Measurements from ENCODE around the gene MYEOV. TPM values are rescaled to one million over a fixed set of nuclear protein-coding genes. Genes with fewer than 3 reads are reported as not detected.

Gene MYEOV
- total RNA-seq, 2 donors from 2014 or later: 0.12 TPM; not detected in 1

DNA sequence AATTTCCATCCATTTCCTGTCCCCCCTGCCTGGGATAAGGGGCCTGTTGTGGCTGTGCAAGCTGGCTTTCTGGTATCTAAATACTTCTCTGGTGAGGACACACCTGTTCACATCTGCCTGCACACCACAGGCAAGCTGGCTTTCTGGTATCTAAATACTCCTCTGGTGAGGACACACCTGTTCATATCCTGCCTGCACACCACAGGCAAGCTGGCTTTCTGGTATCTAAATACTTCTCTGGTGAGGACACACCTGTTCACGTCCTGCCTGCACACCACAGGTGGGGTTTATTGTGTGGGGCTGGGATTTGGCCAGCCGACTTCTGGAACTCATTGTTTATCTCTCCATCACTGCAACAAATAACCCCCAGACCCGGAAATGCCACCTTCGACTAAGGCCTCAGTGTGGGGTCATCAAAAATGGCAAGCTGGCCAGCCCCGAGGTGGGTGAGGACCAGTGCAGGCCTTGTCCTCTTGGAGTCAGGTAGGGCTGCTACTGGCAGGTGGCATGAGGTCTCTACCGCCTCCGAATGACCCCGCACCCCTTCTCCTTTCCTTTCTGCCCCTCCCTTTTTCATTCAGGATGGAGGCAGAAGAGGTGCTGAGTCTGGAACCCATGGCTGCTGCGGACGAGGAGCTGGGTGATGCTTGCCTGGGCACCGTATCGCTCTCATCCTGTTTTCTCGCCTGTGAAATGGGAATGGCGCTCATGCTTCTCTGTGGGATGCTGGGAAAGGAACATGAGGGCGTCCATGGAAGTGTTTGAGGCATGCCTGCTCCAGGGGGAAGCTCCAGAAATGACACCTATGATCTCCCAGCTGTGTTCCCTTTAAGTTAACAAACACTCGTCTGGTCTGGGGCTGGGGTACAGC is 43.5 kb upstream of the MYEOV start:
- Histone ChIP-seq H3K27ac (no peak overlapping the region), H3K36me3 (no peaks in the 10 kb centered on the region), H3K4me1 (no peaks in the 10 kb centered on the region), H3K27me3 (no peaks in the 10 kb centered on the region), H3K4me3 (no peak overlapping the region), H3K9me3 (peaks cover 0 to 13% of the 10 kb centered on the region in 2 donors)
- no peak for TF ChIP-seq CTCF (IDR thresholded peaks at IDR 0.05)
- DNase-seq (ENCODE audit: low spot score): no peak

DNA sequence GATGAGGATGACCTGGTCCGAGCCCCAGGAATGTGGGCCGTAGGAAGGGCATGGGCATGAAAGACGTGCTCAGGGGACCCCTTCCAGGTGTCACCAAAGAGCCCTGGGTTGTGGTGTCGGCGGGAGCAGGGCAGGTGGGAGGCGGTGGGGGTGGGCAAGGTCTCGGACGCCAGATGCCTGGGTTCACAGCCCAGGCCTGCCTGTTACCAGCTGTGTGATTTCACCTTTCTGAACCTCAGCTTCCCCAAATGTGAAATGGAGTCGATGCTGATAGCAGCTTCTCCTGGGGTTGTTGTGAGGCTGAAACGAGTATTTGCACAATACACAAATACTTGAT is 42.9 kb upstream of the MYEOV start:
- H3K9me3 ChIP-seq: peaks cover 0 to 13% of the 10 kb centered on the region in 2 donors
- DNase-seq (ENCODE audit: low spot score): no peak
- no peaks in the 10 kb centered on the region for H3K4me1 ChIP-seq
- TF ChIP-seq CTCF (IDR thresholded peaks at IDR 0.05): no peak
- H3K27ac ChIP-seq: no peak overlapping the region
- no peak overlapping the region for H3K4me3 ChIP-seq
- no peaks in the 10 kb centered on the region for H3K36me3 ChIP-seq
- no peaks in the 10 kb centered on the region for H3K27me3 ChIP-seq

DNA sequence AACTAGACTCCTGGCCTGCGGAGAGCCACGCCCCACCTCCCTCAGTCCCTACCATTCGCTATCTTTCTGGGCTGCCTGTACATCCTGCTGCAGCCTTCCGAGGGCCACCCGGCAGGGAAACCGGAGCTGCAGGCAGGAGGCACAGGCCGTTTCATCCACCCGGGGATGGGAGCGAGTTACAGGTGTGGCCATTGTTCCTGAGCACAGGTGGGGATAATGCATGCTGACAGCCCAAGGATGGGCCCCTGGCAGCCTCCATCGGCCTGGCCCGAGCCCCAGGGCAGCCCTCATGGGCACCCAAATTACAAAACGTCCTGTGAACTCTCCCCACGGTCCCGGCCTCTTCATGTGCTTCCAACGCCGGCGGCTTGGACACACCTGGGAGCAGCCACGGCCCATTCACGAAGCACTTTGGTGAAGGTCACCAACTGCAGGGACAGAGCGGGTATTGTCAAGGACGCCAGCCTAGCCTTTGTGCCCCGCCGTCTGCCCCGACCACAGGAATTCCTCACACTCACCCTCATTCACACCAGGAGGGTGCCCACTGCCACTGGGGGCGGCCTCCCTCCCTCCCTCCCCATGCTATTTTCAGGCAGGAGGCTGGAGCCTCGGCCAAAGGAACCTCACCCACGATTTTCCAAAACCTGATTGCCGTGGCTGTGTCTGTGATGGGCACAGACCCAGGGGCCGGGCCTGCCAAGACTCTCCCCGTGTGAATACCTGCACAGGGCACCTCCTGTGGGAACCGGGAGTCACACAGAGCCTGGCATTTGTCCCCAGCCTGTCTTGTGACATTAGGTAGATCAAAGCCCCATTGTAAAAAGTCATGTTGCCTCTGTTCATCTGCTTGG is 42.1 kb upstream of the MYEOV start:
- TF ChIP-seq CTCF (IDR thresholded peaks at IDR 0.05): no peak
- DNase-seq (ENCODE audit: low spot score): no peak
- H3K4me3 ChIP-seq: no peak overlapping the region
- H3K4me1 ChIP-seq: no peaks in the 10 kb centered on the region
- no peaks in the 10 kb centered on the region for H3K36me3 ChIP-seq
- peaks cover 0 to 13% of the 10 kb centered on the region in 2 donors for H3K9me3 ChIP-seq
- no peak overlapping the region for H3K27ac ChIP-seq
- H3K27me3 ChIP-seq: no peaks in the 10 kb centered on the region

GRCh38 chr11:69252490-69252837 is 41.5 kb upstream of the MYEOV start:
- Histone ChIP-seq H3K36me3 (no peaks in the 10 kb centered on the region), H3K27me3 (no peaks in the 10 kb centered on the region), H3K4me1 (no peaks in the 10 kb centered on the region), H3K4me3 (no peak overlapping the region), H3K27ac (no peak overlapping the region), H3K9me3 (peaks cover 0 to 13% of the 10 kb centered on the region in 2 donors)
- TF ChIP-seq CTCF (IDR thresholded peaks at IDR 0.05): no peak
- DNase-seq (ENCODE audit: low spot score): no peak

GRCh38 chr11:69253028-69253427 is 40.9 kb upstream of the MYEOV start:
- H3K9me3 ChIP-seq: peaks cover 0 to 13% of the 10 kb centered on the region in 2 donors
- H3K27me3 ChIP-seq: no peaks in the 10 kb centered on the region
- no peak overlapping the region for H3K27ac ChIP-seq
- H3K4me1 ChIP-seq: no peaks in the 10 kb centered on the region
- H3K4me3 ChIP-seq: no peak overlapping the region
- TF ChIP-seq CTCF (IDR thresholded peaks at IDR 0.05): no peak
- DNase-seq (ENCODE audit: low spot score): no peak
- no peaks in the 10 kb centered on the region for H3K36me3 ChIP-seq
